OCI-M1 (cell line): Measurements from ENCODE around the gene SCML1.
A peak's percentile ranks its signal among the peaks of the same experiment; 100 is the strongest.
"Not testable (repeated sequence)": the region's sequence is repeated elsewhere in the genome, so short reads cannot be mapped to it uniquely, and the experiment has no call there.

Experiments
- DNase-seq: peaks from one replicate; lab custom pipeline; 2025; lab: John Stamatoyannopoulos, UW

SCML1 gene

GRCh38 chrX:17738737-17739535, 1.6 kb downstream of the SCML1 start:
- no peak for DNase-seq

DNA sequence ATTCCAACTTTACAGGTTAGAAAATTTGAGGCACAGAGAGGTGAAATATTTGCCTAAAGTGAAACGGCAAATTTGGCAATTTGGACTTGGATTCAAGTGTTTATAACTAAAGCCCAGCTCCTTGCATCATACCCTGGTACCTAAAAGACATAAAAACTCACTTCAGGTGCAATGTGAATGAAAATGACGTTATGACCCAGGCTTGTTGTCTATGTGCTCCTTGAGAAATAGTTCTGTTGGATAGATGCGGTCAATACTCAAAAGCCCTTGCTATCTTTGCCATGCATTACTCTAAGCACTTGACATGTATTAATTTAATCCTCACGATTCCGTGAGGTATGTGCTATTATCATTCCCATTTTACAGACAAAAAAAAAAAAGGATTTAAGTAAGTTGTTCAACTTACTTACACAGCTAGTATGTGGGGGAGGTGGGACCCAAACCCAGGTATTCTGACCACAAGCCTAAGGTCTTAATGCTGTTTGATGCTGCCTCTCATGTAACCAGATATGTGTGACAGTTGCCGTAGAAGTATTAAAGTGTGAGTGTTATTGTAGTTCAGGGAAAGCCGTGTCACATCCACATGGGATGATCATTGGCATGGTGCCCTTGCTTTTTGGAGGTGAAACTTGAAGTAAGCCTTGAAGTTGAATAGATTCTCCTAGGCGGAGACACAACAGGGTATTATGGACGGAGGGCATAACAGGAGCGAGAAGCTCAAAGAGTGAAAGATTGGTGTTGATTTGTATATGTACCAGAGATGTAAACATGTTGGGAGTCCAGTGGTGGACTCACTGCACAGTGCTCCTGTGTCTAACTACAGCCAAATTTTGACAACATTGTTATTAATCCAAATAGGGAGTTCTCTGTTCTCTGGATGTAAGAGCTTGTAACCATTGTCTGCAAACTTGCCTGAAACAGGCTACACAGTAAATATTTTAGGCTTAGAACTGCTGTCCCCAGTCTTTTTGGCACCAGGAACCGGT, 3.1 kb downstream of the SCML1 start:
- DNase-seq, result no peak

GRCh38 chrX:17741123-17741511, 3.8 kb downstream of the SCML1 start:
- no peak for DNase-seq

- no peak for DNase-seq
Observed at GRCh38 chrX:17743913-17744312, 6.6 kb downstream of the SCML1 start.

DNA sequence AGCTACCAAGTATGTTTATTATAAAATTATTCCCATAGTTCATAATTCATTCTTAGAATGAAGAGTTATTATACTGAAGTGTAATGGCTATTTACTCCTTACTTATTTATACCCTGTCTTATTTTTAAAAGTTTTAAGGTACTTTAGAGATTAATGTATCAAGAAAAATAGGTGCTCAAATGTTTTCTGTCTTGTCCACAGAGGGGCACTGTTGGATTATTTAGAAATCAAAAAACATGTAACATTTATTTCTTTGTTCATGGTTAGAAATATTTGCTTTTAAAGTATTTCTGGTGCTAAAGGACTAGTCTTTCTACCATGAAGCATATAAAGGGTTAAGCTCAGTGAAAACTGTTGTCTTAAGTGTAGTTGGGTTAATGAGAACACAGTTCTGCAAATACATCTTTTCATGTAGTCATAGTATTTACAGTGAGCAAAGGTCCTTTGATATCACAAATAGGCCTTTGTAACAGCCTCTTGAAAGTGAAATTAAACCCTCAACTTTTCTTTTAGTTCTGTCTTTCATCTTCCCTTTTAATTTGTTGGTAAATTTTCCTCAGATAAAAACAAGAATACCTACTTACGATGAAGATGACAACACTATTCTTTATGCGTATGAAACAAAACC, 7.7 kb downstream of the SCML1 start:
- DNase-seq, result peak; percentile 26

- DNase-seq, result no peak
Observed at GRCh38 chrX:17747692-17748091, 10.4 kb downstream of the SCML1 start.

DNA sequence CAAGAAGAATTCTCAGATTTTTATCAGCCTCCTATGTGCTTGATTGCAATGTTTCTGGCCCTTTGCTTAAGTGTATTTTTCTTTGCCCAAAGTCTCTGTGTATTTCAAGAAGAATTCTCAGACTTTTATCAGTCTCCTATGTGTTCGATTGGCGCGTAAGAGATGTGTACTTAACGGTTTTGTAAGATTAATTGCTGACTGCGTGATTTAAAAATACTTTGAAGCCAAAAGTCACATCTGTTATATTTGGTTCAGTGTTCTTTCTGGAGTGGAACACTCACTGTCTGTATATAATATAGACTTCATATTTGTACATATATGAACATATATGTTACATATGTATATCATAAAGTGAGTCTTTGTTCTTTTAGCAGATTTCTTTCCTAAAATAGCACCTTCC, 11.4 kb downstream of the SCML1 start:
- no peak for DNase-seq

DNA sequence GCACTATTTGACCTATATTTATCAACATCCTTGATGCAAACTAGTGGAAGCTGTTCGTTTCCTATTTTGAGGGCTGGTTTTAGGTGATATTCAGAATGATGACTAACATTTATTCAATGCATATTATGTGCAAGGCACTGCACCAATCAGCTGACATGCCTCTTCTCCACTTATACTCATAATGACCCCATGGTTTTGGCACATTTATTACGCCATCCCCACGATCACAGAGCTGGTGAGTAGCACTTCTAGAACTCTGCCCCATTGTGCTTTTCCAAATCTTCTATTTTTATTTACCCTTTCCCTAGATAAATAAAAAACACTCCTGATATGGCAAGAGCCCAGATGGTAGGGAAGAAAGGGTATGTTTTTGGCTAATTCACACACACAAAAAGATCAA, 13.1 kb downstream of the SCML1 start:
- no peak for DNase-seq

DNA sequence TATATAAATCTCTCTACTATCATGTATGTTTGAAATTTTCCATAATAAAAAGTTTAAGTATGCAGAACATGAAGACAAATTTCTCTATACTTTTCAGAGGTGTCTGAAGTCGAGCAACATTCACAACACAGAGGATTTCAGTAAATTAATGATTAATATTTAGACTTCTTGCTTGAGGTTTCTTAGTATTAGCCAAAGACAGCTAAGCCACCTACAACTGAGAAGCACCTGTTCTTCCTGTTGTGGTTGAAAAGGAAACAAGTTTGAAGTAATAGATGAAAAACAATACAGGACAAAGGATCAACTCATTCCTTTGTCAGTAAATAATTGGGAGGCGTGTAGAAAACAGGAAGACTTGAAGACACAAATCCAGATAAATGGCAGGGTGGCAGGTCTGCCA, 21.1 kb downstream of the SCML1 start:
- no peak for DNase-seq

DNA sequence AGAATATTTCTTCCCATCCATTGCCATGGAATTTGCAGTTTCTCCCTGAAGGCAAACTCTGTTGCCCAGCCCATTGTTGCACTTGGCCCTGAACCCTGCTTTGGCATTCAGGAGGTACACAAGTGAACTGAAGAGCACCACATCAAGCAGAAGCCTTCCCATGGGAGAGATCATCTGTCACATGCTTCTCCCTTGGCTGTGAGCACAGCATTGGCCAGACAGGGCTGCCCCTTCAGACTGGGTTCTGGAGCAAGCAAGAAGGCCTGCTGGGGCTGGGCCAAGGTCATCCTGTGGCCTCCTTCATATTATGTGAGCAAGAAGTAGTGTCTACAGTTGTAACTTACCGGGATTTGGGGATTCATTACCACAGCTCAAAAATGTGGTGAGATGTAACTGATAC, 22.7 kb downstream of the SCML1 start:
- DNase-seq, result no peak

DNA sequence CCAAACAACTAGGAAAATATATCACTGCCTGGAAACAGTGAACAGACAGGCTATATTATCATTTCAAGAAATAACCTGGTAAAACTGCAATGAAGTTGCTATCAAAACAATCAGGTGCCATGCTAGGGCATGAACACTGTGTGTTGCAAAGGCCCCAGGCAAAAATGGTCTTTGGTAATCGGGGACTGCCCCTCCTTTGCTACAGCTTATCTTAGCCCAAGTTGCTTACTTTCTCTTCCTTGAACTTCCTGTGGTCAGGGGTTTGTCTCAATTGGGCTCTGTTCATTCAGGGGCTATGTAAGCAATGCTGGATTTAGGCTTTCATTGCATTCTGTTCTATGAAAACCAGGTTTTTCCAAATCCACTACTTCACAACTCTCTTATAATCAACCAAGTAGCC, 30.4 kb downstream of the SCML1 start:
- peak; percentile 46 for DNase-seq

- DNase-seq, result no peak
Observed at GRCh38 chrX:17768997-17769396, 31.7 kb downstream of the SCML1 start.

- DNase-seq, result no peak
Observed at GRCh38 chrX:17769701-17770269, 32.5 kb downstream of the SCML1 start.

- DNase-seq, result no peak
Observed at GRCh38 chrX:17773221-17773876, 36.1 kb downstream of the SCML1 start.

DNA sequence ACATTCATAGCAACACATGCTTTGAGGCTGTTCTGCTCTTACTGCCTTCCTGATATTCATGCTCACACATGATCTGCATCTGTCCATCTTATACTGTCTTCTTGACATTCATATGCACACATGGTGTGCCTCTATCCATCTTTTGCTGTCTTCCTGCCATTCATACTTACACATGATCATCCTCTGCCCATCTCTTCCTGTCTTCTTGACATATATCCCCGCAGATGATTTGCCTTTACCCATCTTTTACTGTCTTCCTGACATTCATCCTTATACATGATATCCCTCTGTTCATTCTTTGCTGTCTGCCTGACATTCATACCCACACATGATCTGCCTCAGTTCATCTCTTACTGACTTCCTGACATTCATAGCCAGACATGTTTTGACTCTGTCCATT, 36.8 kb downstream of the SCML1 start:
- DNase-seq, result no peak

DNA sequence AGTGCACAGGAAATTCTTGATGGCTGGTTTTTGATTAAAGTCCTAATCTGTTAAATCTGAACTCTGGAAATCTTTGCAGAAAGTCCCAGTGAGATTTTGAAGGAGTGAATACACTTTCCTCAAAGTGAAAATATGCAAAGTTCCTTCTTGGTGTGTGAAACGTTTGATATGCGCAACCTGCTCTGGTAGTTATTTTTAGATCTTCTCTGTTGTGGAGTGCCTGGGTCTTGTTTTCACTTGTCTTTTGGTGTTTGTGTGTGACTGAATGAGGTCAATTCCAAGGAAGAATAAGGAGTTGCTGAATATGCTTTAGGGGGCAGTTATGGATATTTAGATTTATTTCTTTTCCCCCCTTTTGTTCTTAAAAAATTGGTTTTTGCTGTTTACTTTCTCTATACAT, 41.7 kb downstream of the SCML1 start:
- DNase-seq, result no peak

GRCh38 chrX:17779434-17779833, 42.1 kb downstream of the SCML1 start:
- DNase-seq, result no peak

DNA sequence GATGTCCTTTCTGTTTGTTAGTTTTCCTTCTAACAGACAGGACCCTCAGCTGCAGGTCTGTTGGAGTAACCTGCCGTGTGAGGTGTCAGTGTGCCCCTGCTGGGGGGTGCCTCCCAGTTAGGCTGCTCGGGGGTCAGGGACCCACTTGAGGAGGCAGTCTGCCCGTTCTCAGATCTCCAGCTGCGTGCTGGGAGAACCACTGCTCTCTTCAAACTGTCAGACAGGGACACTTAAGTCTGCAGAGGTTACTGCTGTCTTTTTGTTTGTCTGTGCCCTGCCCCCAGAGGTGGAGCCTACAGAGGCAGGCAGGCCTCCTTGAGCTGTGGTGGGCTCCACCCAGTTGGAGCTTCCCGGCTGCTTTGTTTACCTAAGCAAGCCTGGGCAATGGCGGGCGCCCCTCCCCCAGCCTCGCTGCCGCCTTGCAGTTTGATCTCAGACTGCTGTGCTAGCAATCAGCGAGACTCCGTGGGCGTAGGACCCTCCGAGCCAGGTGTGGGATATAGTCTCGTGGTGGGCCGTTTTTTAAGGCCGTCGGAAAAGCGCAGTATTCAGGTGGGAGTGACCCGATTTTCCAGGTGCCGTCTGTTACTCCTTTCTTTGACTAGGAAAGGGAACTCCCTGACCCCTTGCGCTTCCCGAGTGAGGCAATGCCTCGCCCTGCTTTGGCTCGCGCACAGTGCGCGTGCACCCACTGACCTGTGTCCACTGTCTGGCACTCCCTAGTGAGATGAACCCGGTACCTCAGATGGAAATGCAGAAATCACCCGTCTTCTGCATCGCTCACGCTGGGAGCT, 49.5 kb downstream of the SCML1 start:
- not testable (repeated sequence) for DNase-seq

DNA sequence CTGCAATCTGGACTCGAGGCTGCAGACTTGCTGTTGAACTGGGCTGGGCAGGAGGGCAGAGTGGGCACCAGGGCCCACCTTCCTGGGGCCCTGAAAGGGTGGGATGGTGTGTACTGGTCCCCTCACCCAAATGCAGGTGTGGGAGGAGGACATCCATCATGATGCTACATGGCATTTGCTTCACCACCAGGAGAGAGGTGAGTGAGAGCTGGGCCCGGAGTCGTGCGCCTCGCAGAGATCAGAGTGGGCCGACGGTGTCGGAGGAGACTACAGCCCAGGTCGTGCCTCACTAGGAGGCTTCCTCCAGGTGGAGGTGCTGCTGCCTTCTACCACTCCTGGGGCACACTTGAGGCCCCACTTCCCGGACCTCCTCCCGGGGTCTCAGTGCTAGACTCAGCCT, 50.3 kb downstream of the SCML1 start:
- DNase-seq, result no peak

- peak; percentile 43 for DNase-seq
Observed at GRCh38 chrX:17788439-17788838, 51.1 kb downstream of the SCML1 start.
